ENCODE measurements around the gene TPH1.

TPH1 gene

DNA sequence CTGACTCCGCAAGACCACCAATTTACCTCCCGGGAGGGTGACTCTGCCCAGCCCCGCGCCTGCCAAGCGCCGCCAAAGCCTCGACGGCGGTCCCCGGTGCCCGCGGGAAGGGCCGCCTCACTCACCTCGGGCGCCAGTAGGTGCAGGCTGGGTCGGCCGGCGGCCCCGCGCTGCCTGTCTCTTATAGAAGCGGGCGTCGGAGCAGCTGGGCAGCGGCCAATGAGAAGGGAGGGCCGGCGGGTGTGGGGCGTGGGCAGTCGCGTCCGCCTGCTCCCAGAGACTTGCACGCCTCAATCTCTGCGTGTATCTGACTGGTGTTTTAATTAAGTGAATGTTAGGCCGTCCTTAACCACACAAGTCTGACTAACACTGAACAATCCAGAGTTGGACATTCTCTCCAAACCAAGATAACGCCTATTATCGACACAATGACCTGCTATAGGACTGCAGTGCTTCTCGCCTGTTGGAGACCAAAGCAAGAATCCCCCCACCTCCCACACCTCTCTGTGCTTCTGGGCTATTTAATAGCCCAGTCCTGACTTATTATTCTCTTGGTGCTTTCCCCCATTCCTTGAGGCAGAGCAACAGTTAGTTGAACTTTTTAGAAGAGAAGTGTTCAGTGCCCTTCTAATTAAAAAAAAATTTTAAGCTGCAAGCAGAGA is at the start of gene TPH1:
Gene TPH1, minus strand, starts transcription at position 154 of the 662 bp plus-strand sequence. CDS start 5,507 bp downstream, outside the sequence.
- TF ChIP-seq, protein P1, sequence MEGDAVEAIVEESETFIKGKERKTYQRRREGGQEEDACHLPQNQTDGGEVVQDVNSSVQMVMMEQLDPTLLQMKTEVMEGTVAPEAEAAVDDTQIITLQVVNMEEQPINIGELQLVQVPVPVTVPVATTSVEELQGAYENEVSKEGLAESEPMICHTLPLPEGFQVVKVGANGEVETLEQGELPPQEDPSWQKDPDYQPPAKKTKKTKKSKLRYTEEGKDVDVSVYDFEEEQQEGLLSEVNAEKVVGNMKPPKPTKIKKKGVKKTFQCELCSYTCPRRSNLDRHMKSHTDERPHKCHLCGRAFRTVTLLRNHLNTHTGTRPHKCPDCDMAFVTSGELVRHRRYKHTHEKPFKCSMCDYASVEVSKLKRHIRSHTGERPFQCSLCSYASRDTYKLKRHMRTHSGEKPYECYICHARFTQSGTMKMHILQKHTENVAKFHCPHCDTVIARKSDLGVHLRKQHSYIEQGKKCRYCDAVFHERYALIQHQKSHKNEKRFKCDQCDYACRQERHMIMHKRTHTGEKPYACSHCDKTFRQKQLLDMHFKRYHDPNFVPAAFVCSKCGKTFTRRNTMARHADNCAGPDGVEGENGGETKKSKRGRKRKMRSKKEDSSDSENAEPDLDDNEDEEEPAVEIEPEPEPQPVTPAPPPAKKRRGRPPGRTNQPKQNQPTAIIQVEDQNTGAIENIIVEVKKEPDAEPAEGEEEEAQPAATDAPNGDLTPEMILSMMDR (IDR thresholded peaks at IDR 0.05; ENCODE audit: insufficient read depth, missing control alignments): no peak
- DNase-seq (ENCODE audit: insufficient read length, low spot score) (no peak), FAIRE-seq (no peak)

DNA sequence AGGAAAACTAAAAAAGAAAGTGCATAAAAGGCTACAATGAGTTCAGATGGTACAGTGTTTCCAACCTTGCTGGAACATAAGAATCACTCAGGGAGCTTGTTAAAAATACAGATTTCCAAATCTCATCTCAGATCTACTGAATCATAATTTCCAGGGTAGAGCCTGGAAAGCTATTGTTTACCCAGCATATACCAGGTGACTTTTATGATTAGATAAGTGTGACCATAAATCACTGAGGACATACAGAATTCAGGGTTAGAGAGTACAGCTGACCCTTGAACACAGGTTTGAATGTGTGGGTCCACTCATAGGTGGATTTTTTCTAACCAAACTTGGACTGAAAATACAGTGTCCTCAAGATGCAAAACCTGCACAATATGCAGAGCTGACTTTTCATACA is 47.9 kb upstream of the TPH1 start:
- TF ChIP-seq, protein P1 (IDR thresholded peaks at IDR 0.05; ENCODE audit: insufficient read depth, missing control alignments): no peak
- DNase-seq (ENCODE audit: insufficient read length, low spot score): no peak
- no peak for FAIRE-seq

DNA sequence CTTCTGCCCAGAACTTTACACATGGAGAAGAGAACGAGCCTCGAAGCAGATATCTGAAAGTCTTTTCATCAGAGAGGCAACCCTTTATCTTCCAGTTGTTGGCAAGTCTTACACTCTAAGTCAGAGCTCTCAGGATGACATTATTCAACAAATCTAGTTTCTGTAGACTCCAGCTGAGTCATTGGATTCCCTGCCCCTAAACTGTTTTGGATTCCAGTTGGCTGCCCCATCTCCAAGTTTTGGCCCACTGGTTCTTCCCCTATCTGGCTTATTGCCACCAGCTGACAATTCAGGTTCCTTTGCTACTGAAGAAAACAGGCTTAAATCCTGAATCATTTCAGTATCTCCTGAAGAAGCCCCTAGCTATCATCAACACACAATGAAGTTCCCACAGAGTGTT is 45.7 kb upstream of the TPH1 start:
- FAIRE-seq (no peak), DNase-seq (ENCODE audit: insufficient read length, low spot score) (no peak)
- TF ChIP-seq, protein P1 (IDR thresholded peaks at IDR 0.05; ENCODE audit: insufficient read depth, missing control alignments): no peak

DNA sequence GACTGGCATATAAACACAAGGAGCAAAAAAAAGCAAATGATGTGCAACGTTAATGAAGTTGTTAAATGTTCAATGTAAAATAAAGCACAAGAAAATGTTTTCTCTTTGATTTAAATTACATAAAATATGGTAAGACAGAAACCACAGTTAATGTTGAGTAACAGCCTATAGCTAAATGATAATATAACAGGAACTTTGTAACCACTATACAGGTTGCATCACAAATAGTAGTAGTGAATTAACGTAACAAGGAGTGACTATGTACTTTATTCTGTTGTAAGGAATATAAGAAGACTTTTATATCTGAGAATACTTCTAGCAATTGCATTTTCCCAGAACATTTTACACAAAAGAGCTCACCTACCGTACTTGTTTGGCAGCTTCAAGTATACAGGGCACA is 42.9 kb upstream of the TPH1 start:
- DNase-seq (ENCODE audit: insufficient read length, low spot score) (no peak), FAIRE-seq (no peak)
- TF ChIP-seq, protein P1 (IDR thresholded peaks at IDR 0.05; ENCODE audit: insufficient read depth, missing control alignments): no peak

DNA sequence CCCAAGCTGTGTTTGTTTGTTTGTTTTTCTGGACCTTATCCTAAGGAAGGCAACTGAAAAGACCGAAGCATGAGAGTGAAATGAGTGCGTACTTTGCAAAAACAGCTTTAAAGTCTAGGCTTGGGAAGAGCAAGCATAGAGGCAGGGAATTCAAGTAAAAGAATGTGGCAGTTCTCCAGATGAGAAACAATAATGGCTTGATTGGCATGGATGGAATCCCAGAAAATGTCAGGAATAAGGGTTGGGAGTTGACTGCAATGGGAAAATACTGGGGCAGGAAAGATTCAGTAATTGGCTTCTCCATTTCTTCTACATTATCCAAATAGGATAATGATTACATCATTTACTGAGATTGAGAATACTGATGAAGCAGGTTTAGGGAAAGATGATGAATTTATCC is 42.3 kb upstream of the TPH1 start:
- DNase-seq (ENCODE audit: insufficient read length, low spot score): no peak
- FAIRE-seq: no peak
- TF ChIP-seq, protein P1 (IDR thresholded peaks at IDR 0.05; ENCODE audit: insufficient read depth, missing control alignments): no peak

DNA sequence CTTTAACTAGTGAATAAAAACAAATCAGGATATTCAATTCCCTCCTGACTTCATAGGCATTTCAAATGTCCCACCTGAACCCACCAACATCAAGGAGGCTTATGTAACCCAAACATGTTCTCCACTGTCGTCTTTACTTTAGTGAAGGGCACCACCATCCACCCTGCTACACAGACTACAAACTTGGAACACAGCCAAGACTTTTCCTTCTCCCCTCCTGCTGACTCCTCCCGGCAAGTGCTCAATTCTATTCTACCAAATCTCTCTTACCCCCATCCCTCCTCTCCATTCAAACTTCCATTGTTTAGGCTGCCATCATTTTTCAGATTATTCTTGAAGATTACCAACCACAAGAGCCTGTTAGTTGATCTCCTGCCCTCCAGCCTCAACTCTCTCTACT is 35.5 kb upstream of the TPH1 start:
- no peak for DNase-seq (ENCODE audit: insufficient read length, low spot score)
- FAIRE-seq: no peak
- TF ChIP-seq, protein P1 (IDR thresholded peaks at IDR 0.05; ENCODE audit: insufficient read depth, missing control alignments): no peak

DNA sequence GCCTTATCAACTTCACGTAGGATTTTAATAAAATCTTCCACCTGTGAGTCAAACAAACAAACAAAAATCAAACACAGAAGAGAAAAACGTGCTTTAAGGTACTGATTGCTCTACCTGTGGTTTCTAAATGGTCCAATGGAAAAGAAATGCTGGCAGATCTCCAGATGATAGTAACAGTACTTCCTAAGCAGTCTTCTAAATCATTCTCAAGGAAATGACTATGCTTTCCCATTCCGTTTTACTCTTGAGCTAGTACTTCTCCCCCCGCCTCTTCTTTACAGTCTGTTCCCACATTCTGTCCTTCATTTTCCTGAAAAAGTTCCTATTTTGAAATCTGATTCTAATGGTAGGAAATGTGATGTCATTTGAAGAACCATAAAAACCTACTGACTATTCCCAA is 34.4 kb upstream of the TPH1 start:
- TF ChIP-seq, protein P1 (IDR thresholded peaks at IDR 0.05; ENCODE audit: insufficient read depth, missing control alignments): no peak
- DNase-seq (ENCODE audit: insufficient read length, low spot score): no peak
- FAIRE-seq: no peak
